H1 (cell line): Measurements from ENCODE around the gene VAPA.

Experiments used
- ATF2 ChIP-seq: IDR thresholded peaks from 2 replicates; pipeline ENCODE4 v1.6.1; 2012; ENCODE audit warnings: low read length, inconsistent platforms
- BRCA1 ChIP-seq: IDR thresholded peaks from 2 replicates; pipeline ENCODE4 v1.6.1; 2012; ENCODE audit warnings: low read depth, low read length, improper control_type of control experiment
- CHD2 ChIP-seq: IDR thresholded peaks from 2 replicates; pipeline ENCODE4 v1.6.1; 2012; ENCODE audit warnings: low read length, improper control_type of control experiment
- NRF1 ChIP-seq: IDR thresholded peaks from 2 replicates; pipeline ENCODE4 v1.6.1; 2011; ENCODE audit warnings: mild to moderate bottlenecking, low read depth, low read length, improper control_type of control experiment
- POLR2A ChIP-seq, 2 experiments: IDR thresholded peaks; 1 replicate in 1 of 2; 2 replicates in 1 of 2; pipeline ENCODE4 v1.6.1; 2011; ENCODE audit warnings: low read depth in 2 of 2, low read length in 2 of 2, mild to moderate bottlenecking in 2 of 2; ENCODE audit errors: control extremely low read depth in 1 of 2
- POLR2AphosphoS5 ChIP-seq: IDR thresholded peaks from 2 replicates; pipeline ENCODE4 v1.6.1; 2011; ENCODE audit warnings: low read depth, low read length
- TAF1 ChIP-seq: IDR thresholded peaks from 2 replicates; pipeline ENCODE4 v1.6.1; 2011; ENCODE audit warnings: mild to moderate bottlenecking, low read depth, low read length
- TEAD4 ChIP-seq: IDR thresholded peaks from 2 replicates; pipeline ENCODE4 v1.6.1; 2012; ENCODE audit warnings: low read depth, low read length, inconsistent platforms, mixed read lengths
- TF ChIP-seq, protein P1 (sequence below): IDR thresholded peaks from 2 replicates; pipeline ENCODE4 v1.6.1; 2011; ENCODE audit warnings: low read depth, mild to moderate bottlenecking, low read length; ENCODE audit not compliant: insufficient read depth
- TF ChIP-seq, protein P2 (sequence below), 3 experiments: IDR thresholded peaks; 1 replicate in 2 of 3; 2 replicates in 1 of 3; pipeline versions ENCODE4 v1.5.1 to v1.6.1; 2011; ENCODE audit warnings: low read length in 3 of 3, mild to moderate bottlenecking in 3 of 3, inconsistent platforms in 2 of 3, low read depth in 1 of 3, moderate library complexity in 1 of 3; ENCODE audit not compliant: insufficient read depth in 1 of 3; ENCODE audit errors: control extremely low read depth in 1 of 3

DNA sequence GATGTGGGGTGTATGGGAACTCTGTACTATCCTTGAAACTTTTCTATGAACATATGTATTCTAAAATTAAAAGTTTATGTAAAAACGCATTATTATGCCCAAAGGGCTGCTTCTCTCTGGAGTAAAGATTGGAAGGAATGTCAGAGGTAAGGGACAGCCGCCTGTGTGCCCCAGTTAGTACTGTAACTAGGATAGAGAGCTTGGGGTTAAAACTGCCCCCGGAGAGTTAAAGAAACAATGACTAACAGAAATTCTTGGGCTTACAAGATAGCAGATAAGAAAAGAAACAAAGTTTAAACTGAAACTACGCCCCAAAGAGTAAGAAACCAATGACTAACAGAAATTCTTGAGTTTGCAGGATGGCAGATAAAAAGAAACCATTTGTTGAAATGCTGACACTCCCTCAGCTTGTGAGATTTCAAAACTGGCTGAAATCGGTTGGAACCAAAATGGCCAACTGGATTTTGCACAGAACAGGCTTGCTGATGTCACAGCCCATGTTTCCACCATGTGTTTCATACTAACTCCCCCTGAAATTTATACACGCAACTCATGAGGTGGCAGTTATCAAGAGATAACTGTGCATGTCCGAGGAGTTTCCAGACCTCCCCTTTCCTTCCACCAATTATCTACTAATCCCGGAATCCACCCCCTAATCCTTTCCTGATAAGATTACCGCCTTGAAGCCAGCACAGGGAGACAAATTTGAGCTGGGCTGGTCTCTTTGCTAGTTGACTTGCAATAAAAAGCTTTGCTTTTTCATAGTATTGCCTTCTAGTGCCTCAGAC, 36.8 kb upstream of the VAPA start:
- TF ChIP-seq POLR2A (IDR thresholded peaks at IDR 0.05; ENCODE audit: control extremely low read depth in 1 of 2, low read depth in 2 of 2, low read length in 2 of 2) (no peak), CHD2 (no peak), BRCA1 (no peak), POLR2AphosphoS5 (no peak), TAF1 (no peak), TEAD4 (no peak), ATF2 (no peak), NRF1 (no peak)
- TF ChIP-seq, protein P1, sequence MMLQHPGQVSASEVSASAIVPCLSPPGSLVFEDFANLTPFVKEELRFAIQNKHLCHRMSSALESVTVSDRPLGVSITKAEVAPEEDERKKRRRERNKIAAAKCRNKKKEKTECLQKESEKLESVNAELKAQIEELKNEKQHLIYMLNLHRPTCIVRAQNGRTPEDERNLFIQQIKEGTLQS, result no peak
- TF ChIP-seq, protein P2, sequence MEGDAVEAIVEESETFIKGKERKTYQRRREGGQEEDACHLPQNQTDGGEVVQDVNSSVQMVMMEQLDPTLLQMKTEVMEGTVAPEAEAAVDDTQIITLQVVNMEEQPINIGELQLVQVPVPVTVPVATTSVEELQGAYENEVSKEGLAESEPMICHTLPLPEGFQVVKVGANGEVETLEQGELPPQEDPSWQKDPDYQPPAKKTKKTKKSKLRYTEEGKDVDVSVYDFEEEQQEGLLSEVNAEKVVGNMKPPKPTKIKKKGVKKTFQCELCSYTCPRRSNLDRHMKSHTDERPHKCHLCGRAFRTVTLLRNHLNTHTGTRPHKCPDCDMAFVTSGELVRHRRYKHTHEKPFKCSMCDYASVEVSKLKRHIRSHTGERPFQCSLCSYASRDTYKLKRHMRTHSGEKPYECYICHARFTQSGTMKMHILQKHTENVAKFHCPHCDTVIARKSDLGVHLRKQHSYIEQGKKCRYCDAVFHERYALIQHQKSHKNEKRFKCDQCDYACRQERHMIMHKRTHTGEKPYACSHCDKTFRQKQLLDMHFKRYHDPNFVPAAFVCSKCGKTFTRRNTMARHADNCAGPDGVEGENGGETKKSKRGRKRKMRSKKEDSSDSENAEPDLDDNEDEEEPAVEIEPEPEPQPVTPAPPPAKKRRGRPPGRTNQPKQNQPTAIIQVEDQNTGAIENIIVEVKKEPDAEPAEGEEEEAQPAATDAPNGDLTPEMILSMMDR (IDR thresholded peaks at IDR 0.05; ENCODE audit: control extremely low read depth in 1 of 3, insufficient read depth in 1 of 3, low read depth in 1 of 3, low read length in 3 of 3), result no peak
